ENCODE data around the gene IGFLR1.

Gene IGFLR1, protein sequence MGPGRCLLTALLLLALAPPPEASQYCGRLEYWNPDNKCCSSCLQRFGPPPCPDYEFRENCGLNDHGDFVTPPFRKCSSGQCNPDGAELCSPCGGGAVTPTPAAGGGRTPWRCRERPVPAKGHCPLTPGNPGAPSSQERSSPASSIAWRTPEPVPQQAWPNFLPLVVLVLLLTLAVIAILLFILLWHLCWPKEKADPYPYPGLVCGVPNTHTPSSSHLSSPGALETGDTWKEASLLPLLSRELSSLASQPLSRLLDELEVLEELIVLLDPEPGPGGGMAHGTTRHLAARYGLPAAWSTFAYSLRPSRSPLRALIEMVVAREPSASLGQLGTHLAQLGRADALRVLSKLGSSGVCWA

DNA sequence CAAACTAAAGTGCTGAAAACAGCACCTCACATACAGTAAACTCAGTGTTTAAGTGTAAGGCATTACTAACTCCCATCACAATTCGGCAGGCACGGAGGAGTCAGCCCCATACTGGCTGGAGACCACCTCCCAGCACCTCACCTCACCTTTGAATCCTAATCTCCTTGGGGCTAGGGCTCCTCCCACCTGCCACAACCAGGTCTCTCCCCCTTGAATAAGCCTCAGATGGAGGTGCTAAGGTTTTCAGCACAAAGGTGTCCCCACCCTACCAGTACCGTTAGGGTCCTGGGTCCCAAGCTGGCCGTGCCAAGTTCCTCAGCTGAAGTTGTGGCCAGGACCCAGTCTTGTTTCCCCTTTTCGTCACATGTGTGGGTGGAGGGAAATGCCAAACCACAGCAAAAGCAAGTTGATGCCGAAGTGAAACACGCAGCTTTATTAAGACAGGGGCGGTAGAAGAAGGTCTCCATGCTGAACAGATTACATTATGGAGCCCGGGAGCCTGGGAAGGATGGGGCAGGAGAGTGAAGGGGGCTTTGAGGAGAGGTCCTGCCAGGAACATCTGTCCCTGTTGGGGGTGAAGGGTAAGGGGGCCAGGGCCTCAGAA lies at the start of gene IGFLR1:
TSS of gene IGFLR1 (minus strand) at position 332 of the 604 bp plus-strand sequence. CDS start 1,272 bp downstream, outside the sequence.
- Histone ChIP-seq H4K20me1 (peaks cover 15 to 32% (median 30%) of the 10 kb centered on the region in 11 experiments), H3K9ac (peak within 1 kb of the TSS; percentile 73 to 85 (median 84)), H3K27me3 (no peaks in the 10 kb centered on the region), H3K4me3 (peak within 1 kb of the TSS; percentile 36 to 76 (median 66)), H3K4me1 (peaks cover 52 to 79% (median 67%) of the 10 kb centered on the region in 10 experiments), H3K9me3 (replicated peaks in 1 of 11) (peaks cover 0 to 6% (median 0%) of the 10 kb centered on the region in 11 experiments; a peak in 2 of 22 replicates), H3K4me2 (peak within 1 kb of the TSS; percentile 90 to 100 (median 98)), H3K27ac (peak within 1 kb of the TSS; percentile 85 to 96 (median 92)), H3K36me3 (peaks cover 18 to 40% (median 27%) of the 10 kb centered on the region in 11 experiments)
- peak in 1 of 11 experiments; percentile 66; a peak in 1 of 22 replicates for TF ChIP-seq Cebpa-rat (IDR thresholded peaks at IDR 0.05)

DNA sequence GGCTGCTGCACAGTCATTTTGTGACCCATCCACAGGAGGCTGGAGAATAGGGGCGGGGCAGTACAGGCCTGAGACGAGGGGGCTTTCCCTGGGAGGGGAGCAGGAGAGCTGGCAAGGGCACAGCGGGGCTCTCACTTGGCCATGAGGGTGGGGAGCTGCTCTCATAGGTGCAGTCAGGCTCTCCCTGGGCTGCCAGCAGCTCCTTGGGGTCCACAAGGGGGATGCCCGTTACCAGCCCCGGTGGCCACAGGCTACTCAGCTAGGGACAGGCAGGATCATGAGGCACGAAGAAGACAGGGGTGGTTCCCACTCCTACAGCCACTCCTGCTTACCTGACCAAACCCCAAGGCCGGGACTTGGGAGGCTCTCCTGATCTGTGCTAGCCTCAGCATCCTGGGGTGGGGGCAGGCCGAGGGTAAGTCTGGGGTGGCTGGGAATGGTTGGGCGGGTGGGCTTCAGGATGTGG lies 49.6 kb upstream of the IGFLR1 start:
- Histone ChIP-seq H3K36me3 (peaks cover 0 to 18% (median 8%) of the 10 kb centered on the region in 11 experiments; a peak in 12 of 22 replicates), H4K20me1 (peaks cover 0 to 7% (median 0%) of the 10 kb centered on the region in 11 experiments; a peak in 3 of 22 replicates), H3K9me3 (replicated peaks in 1 of 11) (no peaks in the 10 kb centered on the region), H3K27ac (peak overlapping the region in 3 of 11 experiments; percentile 4 to 47 (median 38); a peak in 1 of 22 replicates), H3K4me3 (no peak overlapping the region), H3K4me2 (peak overlapping the region in 9 of 11 experiments; percentile 79 to 97 (median 95); a peak in 17 of 22 replicates), H3K9ac (0 out of 22 replicates have a peak overlapping the region, but pooled peaks of 1 of the 11 experiments have one; percentile 28), H3K4me1 (peaks cover 15 to 72% (median 55%) of the 10 kb centered on the region in 10 experiments), H3K27me3 (peaks cover 0 to 5% (median 3%) of the 10 kb centered on the region in 11 experiments; a peak in 8 of 22 replicates)
- TF ChIP-seq Cebpa-rat (IDR thresholded peaks at IDR 0.05), result no peak

DNA sequence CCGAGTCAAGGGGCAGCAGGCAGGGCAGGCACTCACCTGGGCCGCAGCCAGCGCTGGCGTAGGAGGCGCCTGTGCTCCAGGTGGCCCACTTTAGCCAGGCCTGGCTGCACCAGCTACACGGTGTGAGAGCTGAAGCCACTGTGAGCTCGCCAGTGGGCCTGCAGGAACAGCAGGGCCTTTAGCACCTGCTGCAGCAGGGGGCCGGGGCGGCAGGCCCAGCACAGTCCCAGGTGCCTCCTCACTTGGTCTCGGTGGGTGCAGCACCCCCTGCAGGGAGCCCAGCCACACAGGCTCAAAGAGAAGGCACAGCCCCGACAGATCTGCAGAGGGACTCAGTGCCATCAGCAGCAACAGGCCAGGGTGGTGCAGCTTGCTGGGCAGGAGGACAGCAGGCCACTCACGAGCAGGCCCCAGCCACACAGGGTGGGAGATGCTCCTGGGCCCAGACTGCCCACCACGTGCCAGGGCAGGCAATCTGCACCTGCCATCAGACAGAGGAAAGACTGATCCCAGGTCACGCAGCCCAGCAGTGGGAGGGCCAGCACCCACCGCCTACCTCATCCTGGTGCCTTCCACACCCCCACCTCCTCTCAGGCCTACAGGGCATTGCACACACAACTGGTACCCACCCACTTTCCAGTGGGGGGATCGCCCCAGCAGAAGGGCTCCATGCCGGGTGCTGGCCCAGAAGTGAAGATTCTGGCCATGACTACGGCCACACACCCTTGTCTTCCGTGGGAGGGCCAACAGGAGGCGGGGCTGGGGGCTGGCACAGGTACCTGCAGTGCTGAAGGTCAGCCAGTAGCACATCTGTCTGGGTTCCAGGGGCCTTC lies 48.9 kb upstream of the IGFLR1 start:
- Histone ChIP-seq H3K4me1 (peaks cover 15 to 66% (median 49%) of the 10 kb centered on the region in 10 experiments), H3K4me2 (peak overlapping the region in 8 of 11 experiments; percentile 87 to 97 (median 95); a peak in 14 of 22 replicates)
- no peak for TF ChIP-seq Cebpa-rat (IDR thresholded peaks at IDR 0.05)

DNA sequence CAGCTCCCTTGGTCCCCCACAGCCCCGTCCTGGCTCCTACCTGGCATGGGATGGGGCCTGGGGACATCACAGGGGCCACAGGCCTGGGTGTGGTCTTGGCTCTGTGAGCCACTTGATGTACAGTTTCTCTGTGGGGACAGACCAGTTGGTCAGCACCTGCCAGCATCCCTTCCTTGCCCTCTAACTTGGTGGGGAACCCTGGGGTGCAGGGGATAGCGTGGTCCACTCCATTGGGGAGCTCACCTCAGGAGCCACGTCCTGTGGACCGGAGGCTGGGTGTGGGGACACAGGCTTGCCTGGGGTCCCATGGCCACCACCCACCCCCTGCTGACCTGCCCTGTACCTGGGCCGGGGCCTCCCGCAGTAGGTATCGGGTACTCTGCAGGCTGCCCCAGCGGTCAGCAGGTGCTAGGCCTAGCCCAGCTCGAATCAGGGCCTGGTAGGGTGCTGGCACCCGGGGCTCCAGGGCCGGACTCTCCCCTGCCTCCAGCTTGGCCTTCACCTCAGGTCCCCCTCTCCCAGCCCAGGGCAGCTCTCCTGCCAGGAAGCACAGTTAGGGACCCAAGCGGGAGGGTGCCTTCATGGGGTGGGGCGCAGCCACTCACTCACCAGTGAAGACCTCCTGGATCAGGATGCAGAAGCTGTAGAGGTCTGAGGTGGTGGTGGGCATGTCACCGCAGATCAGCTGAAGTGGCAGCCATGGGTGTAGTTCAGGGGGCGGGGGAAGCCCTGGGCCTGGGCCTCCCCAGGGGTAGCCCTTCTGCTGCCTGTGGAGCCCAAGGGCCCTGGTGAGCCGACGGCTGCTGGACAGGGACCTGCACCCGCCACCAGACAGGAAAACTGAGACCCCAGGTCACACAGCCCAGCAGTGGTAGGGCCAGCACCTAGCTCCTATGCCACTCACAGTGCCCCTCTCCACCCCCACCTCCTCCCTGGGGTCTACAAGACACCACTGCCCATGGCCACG lies 48.0 kb upstream of the IGFLR1 start:
- H3K4me3 ChIP-seq, result no peak overlapping the region
- H3K36me3 ChIP-seq, result peaks cover 0 to 34% (median 21%) of the 10 kb centered on the region in 11 experiments; a peak in 18 of 22 replicates
- H3K4me1 ChIP-seq, result peaks cover 15 to 63% (median 45%) of the 10 kb centered on the region in 10 experiments
- TF ChIP-seq Cebpa-rat (IDR thresholded peaks at IDR 0.05), result no peak
- H3K9me3 ChIP-seq (replicated peaks in 1 of 11), result no peaks in the 10 kb centered on the region
- H3K27me3 ChIP-seq, result no peaks in the 10 kb centered on the region
- H3K9ac ChIP-seq, result peak overlapping the region in 5 of 11 experiments; percentile 5 to 39 (median 27); a peak in 4 of 22 replicates
- peak overlapping the region in 4 of 11 experiments; percentile 32 to 50 (median 44); a peak in 9 of 22 replicates for H3K27ac ChIP-seq
- H4K20me1 ChIP-seq, result peaks cover 0 to 10% (median 0%) of the 10 kb centered on the region in 11 experiments; a peak in 3 of 22 replicates
- H3K4me2 ChIP-seq, result peak overlapping the region in 7 of 11 experiments; percentile 87 to 97 (median 95); a peak in 10 of 22 replicates

More for the DNA sequence above, 48.9 kb upstream of the IGFLR1 start:
- Histone ChIP-seq H3K36me3 (peaks cover 0 to 25% (median 11%) of the 10 kb centered on the region in 11 experiments; a peak in 16 of 22 replicates), H3K27me3 (no peaks in the 10 kb centered on the region), H3K4me3 (no peak overlapping the region), H3K27ac (peak overlapping the region in 3 of 11 experiments; percentile 40 to 50 (median 47); a peak in 4 of 22 replicates), H4K20me1 (peaks cover 0 to 7% (median 0%) of the 10 kb centered on the region in 11 experiments; a peak in 3 of 22 replicates), H3K9ac (peak overlapping the region in 3 of 11 experiments; percentile 28 to 39 (median 29); a peak in 3 of 22 replicates), H3K9me3 (replicated peaks in 1 of 11) (no peaks in the 10 kb centered on the region)

DNA sequence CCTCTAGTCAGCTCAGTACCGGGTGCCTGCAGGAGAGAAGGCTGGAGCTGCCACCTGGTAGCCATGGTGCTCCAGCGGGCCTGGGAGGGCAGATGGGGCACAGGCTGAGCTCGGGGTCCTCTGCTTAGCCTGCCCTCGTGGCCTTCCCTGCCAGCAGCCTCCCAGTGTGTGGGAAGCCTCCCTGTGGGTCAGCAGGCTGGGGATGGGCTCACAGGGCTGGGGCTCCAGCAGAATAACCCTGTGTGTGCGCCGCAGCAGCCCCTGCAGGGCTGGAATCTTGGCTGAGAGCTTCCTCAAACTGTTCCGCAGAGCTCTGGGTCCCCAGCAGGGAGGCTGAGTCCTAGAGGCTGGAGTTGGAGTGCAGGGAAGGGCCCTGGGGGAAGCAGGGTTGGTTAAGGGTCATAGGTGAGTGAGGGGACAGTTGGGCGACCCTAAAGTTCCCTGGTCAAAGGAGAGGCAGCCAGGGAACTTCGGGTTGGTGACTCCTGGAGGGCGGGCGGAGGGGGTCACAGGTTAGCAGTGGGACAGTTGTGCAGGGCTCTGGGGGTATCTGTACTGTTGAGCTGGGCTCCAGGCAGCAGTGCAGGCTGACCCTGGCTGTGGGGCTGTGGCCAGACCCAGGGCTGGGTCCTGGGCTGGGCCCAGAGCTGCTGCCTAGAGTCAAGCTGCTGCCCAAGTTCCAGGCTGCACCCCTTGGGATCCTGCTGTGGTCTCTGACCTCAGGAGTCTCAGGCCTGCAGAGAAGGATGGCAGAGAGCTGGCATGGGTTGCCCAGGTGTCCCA lies 47.1 kb upstream of the IGFLR1 start:
- peaks cover 0 to 18% (median 0%) of the 10 kb centered on the region in 11 experiments; a peak in 3 of 22 replicates for H4K20me1 ChIP-seq
- peaks cover 15 to 57% (median 40%) of the 10 kb centered on the region in 10 experiments for H3K4me1 ChIP-seq
- H3K9ac ChIP-seq, result peak overlapping the region in 3 of 11 experiments; percentile 13 to 27 (median 24); a peak in 2 of 22 replicates
- H3K27me3 ChIP-seq, result no peaks in the 10 kb centered on the region
- no peak overlapping the region for H3K4me3 ChIP-seq
- H3K27ac ChIP-seq, result peak overlapping the region in 5 of 11 experiments; percentile 7 to 50 (median 40); a peak in 9 of 22 replicates
- TF ChIP-seq Cebpa-rat (IDR thresholded peaks at IDR 0.05), result no peak
- H3K36me3 ChIP-seq, result peaks cover 0 to 41% (median 27%) of the 10 kb centered on the region in 11 experiments; a peak in 18 of 22 replicates
- H3K9me3 ChIP-seq (replicated peaks in 1 of 11), result no peaks in the 10 kb centered on the region
- H3K4me2 ChIP-seq, result no peak overlapping the region

DNA sequence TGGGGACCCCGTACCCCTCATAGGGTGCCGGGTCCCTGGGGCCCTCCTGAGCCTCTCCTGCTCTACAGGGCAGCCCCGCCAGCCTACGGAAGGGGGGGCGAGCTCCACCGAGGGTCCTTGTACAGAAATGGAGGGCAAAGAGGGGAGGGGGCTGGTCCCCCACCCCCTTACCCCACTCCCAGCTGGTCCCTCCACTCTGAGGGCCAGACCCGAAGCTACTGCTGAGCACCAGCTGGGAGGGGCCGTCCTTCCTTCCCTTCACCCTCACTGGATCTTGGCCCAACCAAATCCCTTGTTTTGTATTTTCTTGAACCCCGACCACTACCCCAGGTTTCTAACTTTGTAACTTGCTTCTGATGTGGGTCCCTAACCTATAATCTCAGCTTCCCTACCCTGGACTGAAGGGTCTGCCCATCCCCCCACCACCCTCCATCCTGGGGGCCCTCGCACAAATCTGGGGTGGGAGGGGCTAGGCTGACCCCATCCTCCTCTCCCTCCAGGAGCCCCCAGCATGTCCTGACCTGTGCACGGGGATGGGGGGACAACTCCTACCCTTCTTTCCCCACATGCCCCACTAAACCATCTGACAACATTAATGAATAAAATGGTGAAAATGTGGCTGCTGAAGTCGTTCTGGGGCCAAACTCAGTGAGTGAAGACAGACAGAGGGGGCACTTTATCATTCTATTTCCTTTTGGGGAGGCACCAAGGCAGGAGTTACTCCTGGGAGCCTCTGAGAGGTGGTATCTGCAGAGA lies 46.1 kb upstream of the IGFLR1 start:
- no peak for TF ChIP-seq Cebpa-rat (IDR thresholded peaks at IDR 0.05)
- H3K4me3 ChIP-seq, result no peak overlapping the region
- H3K9me3 ChIP-seq (replicated peaks in 1 of 11), result no peaks in the 10 kb centered on the region
- H3K36me3 ChIP-seq, result peaks cover 0 to 48% (median 32%) of the 10 kb centered on the region in 11 experiments; a peak in 18 of 22 replicates
- no peak overlapping the region for H3K9ac ChIP-seq
- H3K27ac ChIP-seq, result peak overlapping the region in 3 of 11 experiments; percentile 40 to 50 (median 48); a peak in 4 of 22 replicates
- H4K20me1 ChIP-seq, result peaks cover 0 to 22% (median 0%) of the 10 kb centered on the region in 11 experiments; a peak in 4 of 22 replicates
- H3K27me3 ChIP-seq, result no peaks in the 10 kb centered on the region
- H3K4me1 ChIP-seq, result peaks cover 8 to 51% (median 35%) of the 10 kb centered on the region in 10 experiments
- H3K4me2 ChIP-seq, result no peak overlapping the region
